HEK293 (cell line): ENCODE results near the gene OR2V1.

Experiments used
- CTCF ChIA-PET: fragments of 350-600 bp; formaldehyde crosslinking; extraction: SDS; loops from one replicate; lab custom pipeline; 2021; ENCODE audit warnings: antibody characterized with exemption; lab: Yijun Ruan, JAX
- POLR2A ChIA-PET: fragments of 300-600 bp; formaldehyde crosslinking; extraction: SDS; loops from one replicate; lab custom pipeline; 2020; ENCODE audit warnings: antibody characterized with exemption, inconsistent platforms; lab: Yijun Ruan, JAX
- H3K27ac ChIP-seq: fragments of 200-500 bp; sonication (Bioruptor generic); 2 replicates; pipeline ENCODE4 v1.5.1; 2014; ENCODE audit warnings: low read depth, low read length, control low read depth, inconsistent platforms; ENCODE audit errors: extremely low read depth
- H3K36me3 ChIP-seq, 2 experiments: fragments of 200-500 bp in 1 of 2; sonication (Bioruptor generic) in 1 of 2; 1 replicate in 1 of 2; 2 replicates in 1 of 2; pipeline ENCODE4 v1.5.1; 2014 to 2017; ENCODE audit warnings: inconsistent platforms in 2 of 2, low read length in 2 of 2; ENCODE audit not compliant: control insufficient read depth in 2 of 2, insufficient read depth in 1 of 2
- H3K4me1 ChIP-seq: fragments of 200-500 bp; sonication (Bioruptor generic); 2 replicates; pipeline ENCODE4 v1.5.1; 2014; ENCODE audit warnings: mild to moderate bottlenecking, low read length, inconsistent platforms; ENCODE audit not compliant: control insufficient read depth, insufficient read depth
- H3K4me3 ChIP-seq: 2 replicates; pipeline ENCODE4 v1.5.1; 2011; ENCODE audit warnings: low read depth, mild to moderate bottlenecking, control low read depth, low read length, moderate library complexity
- H3K9me3 ChIP-seq: fragments of 200-500 bp; sonication (Bioruptor generic); 2 replicates; pipeline ENCODE4 v1.5.1; 2014; ENCODE audit warnings: low read depth, low read length, inconsistent platforms; ENCODE audit not compliant: control insufficient read depth, insufficient read depth
- GLIS2 ChIP-seq: fragments of 450-650 bp; formaldehyde crosslinking; IDR thresholded peaks from 2 replicates; pipeline ENCODE4 v1.5.1; 2016; ENCODE audit warnings: missing biosample characterization, missing genetic modification characterization
- IKZF3 ChIP-seq: fragments of 450-650 bp; IDR thresholded peaks from 2 replicates; pipeline ENCODE4 v1.5.0; 2018; ENCODE audit warnings: missing biosample characterization, mild to moderate bottlenecking, missing genetic modification characterization, moderate library complexity
- ZBTB17 ChIP-seq: fragments of 450-650 bp; formaldehyde crosslinking; IDR thresholded peaks from 2 replicates; pipeline ENCODE4 v1.5.1; 2016; ENCODE audit warnings: missing biosample characterization, missing genetic modification characterization
- ZBTB20 ChIP-seq: fragments of 450-650 bp; formaldehyde crosslinking; IDR thresholded peaks from 2 replicates; pipeline ENCODE4 v1.5.1; 2016; ENCODE audit warnings: missing biosample characterization, missing genetic modification characterization
- ZNF10 ChIP-seq: fragments of 450-650 bp; formaldehyde crosslinking; IDR thresholded peaks from 2 replicates; pipeline ENCODE4 v1.5.1; 2017; ENCODE audit warnings: missing biosample characterization, missing genetic modification characterization
- ZNF239 ChIP-seq: fragments of 450-650 bp; formaldehyde crosslinking; IDR thresholded peaks from 2 replicates; pipeline ENCODE4 v1.5.1; 2016; ENCODE audit warnings: missing biosample characterization, missing genetic modification characterization
- ZNF24 ChIP-seq: fragments of 450-650 bp; formaldehyde crosslinking; IDR thresholded peaks from 2 replicates; pipeline ENCODE4 v1.5.1; 2016; ENCODE audit warnings: missing biosample characterization, missing genetic modification characterization
- ZNF302 ChIP-seq: fragments of 450-650 bp; formaldehyde crosslinking; IDR thresholded peaks from 2 replicates; pipeline ENCODE4 v1.5.1; 2016; ENCODE audit warnings: missing biosample characterization, missing genetic modification characterization, low read depth
- ZNF335 ChIP-seq: fragments of 450-650 bp; formaldehyde crosslinking; conservative IDR thresholded peaks from 2 replicates; pipeline ENCODE4 v1.5.1; 2016; ENCODE audit warnings: missing biosample characterization, missing genetic modification characterization
- ZNF394 ChIP-seq: fragments of 450-650 bp; formaldehyde crosslinking; IDR thresholded peaks from 2 replicates; pipeline ENCODE4 v1.5.1; 2016; ENCODE audit warnings: missing biosample characterization, missing genetic modification characterization, mild to moderate bottlenecking, moderate library complexity, borderline replicate concordance
- ZNF514 ChIP-seq: fragments of 450-650 bp; formaldehyde crosslinking; IDR thresholded peaks from 2 replicates; pipeline ENCODE4 v1.5.1; 2016; ENCODE audit warnings: missing biosample characterization, missing genetic modification characterization
- ZNF544 ChIP-seq: fragments of 450-650 bp; formaldehyde crosslinking; IDR thresholded peaks from 2 replicates; pipeline ENCODE4 v1.5.0; 2017; ENCODE audit warnings: missing biosample characterization, missing genetic modification characterization
- ZNF558 ChIP-seq: fragments of 450-650 bp; formaldehyde crosslinking; IDR thresholded peaks from 2 replicates; pipeline ENCODE4 v1.5.1; 2016; ENCODE audit warnings: missing biosample characterization, missing genetic modification characterization
- ZNF600 ChIP-seq: fragments of 450-650 bp; formaldehyde crosslinking; IDR thresholded peaks from 2 replicates; pipeline ENCODE4 v1.5.1; 2016; ENCODE audit warnings: missing biosample characterization, missing genetic modification characterization
- ZNF629 ChIP-seq: fragments of 450-650 bp; formaldehyde crosslinking; IDR thresholded peaks from 2 replicates; pipeline ENCODE4 v1.5.1; 2017; ENCODE audit warnings: missing biosample characterization, missing genetic modification characterization
- ZNF768 ChIP-seq: fragments of 450-650 bp; formaldehyde crosslinking; IDR thresholded peaks from 2 replicates; pipeline ENCODE4 v1.5.1; 2018; ENCODE audit warnings: missing biosample characterization, mild to moderate bottlenecking, missing genetic modification characterization
- ZSCAN30 ChIP-seq: fragments of 450-650 bp; IDR thresholded peaks from 2 replicates; pipeline ENCODE4 v1.5.1; 2018; ENCODE audit warnings: missing biosample characterization, mild to moderate bottlenecking, missing genetic modification characterization, moderate library complexity
- TF ChIP-seq, protein P1 (sequence below): fragments of 450-650 bp; formaldehyde crosslinking; IDR thresholded peaks from 2 replicates; pipeline ENCODE4 v1.5.1; 2016; ENCODE audit warnings: missing biosample characterization, missing genetic modification characterization
- TF ChIP-seq, protein P2 (sequence below): fragments of 450-650 bp; formaldehyde crosslinking; IDR thresholded peaks from 2 replicates; pipeline ENCODE4 v1.5.1; 2016; ENCODE audit warnings: missing biosample characterization, missing genetic modification characterization
- TF ChIP-seq, protein P3 (sequence below): fragments of 450-650 bp; formaldehyde crosslinking; conservative IDR thresholded peaks from 2 replicates; pipeline ENCODE4 v1.5.1; 2016; ENCODE audit warnings: low read depth, missing biosample characterization, missing genetic modification characterization

OR2V1 gene

DNA sequence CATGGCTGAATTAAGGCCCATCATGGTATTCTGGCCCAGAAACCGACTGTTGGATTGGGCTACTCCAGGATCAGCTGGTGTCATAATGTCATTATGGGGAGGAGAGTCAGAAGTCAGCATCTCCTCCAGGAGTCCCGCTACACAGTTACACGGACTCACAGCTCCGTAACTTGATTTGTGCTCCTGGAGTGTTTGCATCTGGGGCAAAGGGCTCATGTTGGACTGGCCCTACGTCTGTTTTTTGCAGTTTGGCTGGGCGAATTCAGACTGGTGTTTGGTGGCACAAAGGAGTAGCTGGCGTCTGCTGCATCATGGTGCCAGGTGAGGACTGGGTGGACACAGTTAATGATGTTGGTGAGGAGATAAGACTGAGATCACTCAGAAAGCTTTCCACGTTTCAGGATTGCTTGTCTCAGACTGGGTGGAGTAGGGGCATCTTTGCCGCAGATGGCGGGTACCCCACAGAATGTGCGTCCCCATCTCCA, 31.3 kb downstream of the OR2V1 start:
- Histone ChIP-seq H3K9me3 (no peaks in the 10 kb centered on the region), H3K27ac (no peak overlapping the region), H3K36me3 (no peaks in the 10 kb centered on the region), H3K4me3 (no peak overlapping the region), H3K4me1 (no peaks in the 10 kb centered on the region)
- TF ChIP-seq ZNF768 (tag by site-specific recombination), result no peak
- TF ChIP-seq, protein P1, sequence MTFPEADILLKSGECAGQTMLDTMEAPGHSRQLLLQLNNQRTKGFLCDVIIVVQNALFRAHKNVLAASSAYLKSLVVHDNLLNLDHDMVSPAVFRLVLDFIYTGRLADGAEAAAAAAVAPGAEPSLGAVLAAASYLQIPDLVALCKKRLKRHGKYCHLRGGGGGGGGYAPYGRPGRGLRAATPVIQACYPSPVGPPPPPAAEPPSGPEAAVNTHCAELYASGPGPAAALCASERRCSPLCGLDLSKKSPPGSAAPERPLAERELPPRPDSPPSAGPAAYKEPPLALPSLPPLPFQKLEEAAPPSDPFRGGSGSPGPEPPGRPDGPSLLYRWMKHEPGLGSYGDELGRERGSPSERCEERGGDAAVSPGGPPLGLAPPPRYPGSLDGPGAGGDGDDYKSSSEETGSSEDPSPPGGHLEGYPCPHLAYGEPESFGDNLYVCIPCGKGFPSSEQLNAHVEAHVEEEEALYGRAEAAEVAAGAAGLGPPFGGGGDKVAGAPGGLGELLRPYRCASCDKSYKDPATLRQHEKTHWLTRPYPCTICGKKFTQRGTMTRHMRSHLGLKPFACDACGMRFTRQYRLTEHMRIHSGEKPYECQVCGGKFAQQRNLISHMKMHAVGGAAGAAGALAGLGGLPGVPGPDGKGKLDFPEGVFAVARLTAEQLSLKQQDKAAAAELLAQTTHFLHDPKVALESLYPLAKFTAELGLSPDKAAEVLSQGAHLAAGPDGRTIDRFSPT, result peak; percentile 39; the same call in 1 of the 2 replicates
- TF ChIP-seq, protein P2, sequence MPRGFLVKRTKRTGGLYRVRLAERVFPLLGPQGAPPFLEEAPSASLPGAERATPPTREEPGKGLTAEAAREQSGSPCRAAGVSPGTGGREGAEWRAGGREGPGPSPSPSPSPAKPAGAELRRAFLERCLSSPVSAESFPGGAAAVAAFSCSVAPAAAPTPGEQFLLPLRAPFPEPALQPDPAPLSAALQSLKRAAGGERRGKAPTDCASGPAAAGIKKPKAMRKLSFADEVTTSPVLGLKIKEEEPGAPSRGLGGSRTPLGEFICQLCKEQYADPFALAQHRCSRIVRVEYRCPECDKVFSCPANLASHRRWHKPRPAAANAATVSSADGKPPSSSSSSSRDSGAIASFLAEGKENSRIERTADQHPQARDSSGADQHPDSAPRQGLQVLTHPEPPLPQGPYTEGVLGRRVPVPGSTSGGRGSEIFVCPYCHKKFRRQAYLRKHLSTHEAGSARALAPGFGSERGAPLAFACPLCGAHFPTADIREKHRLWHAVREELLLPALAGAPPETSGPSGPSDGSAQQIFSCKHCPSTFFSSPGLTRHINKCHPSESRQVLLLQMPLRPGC, result no peak
- TF ChIP-seq ZNF514 (tag by site-specific recombination), result no peak
- TF ChIP-seq ZNF394 (tag by site-specific recombination), result peak; percentile 95
- peak; percentile 3; the same call in 1 of the 2 replicates for TF ChIP-seq ZBTB20 (tag by site-specific recombination)
- ChIA-PET CTCF (interaction anchor here (1.9 kb wide), 1 partner anchor 68 kb away, joined by 6 read pairs; no protein-coding TSS in a partner anchor), POLR2A (no interaction called here)

DNA sequence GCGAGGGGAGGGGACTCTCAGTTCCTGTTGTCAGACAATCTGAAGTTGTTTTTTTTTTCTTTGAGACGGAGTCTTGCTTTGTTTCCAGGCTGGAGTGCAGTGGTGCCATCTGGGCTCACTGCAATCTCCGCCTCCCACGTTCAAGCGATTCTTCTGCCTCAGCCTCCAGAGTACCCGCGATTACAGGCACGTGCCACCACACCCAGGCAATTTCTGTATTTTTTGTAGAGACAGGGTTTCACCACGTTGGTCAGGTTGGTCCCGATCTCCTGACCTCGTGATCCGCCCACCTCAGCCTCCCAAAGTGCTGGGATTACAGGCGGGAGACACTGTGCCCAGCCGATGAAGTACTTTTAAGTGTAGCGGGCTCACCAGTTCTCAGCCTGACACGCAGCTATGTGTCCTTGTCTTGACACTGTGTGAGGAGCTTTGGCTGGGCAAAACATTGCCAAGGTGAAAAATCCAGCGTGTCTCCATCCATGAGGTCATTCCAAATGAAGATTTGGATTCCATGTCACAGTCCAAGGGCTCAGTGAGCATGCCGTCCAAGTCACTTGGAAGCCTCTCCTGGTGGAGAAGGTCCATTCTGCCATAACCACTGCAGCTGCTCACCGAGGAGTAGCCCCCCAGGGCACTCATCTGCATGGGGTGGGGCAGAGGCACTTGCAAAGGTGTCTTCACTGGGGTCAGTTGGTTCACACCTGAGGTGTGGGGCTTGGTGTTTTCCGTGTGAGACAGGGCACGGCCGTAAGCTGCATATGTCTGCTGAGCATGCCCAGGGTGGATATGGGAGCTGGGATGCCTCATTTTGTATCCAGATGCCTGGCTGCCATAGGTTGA, 32.0 kb downstream of the OR2V1 start:
- Histone ChIP-seq H3K36me3 (no peaks in the 10 kb centered on the region), H3K4me1 (no peaks in the 10 kb centered on the region), H3K4me3 (no peak overlapping the region), H3K27ac (no peak overlapping the region), H3K9me3 (no peaks in the 10 kb centered on the region)
- ChIA-PET CTCF (interaction anchor here (1.9 kb wide), 1 partner anchor 69 kb away, joined by 6 read pairs; no protein-coding TSS in a partner anchor), POLR2A (no interaction called here)
- TF ChIP-seq ZBTB17 (tag by site-specific recombination) (peak; percentile 96), GLIS2 (tag by site-specific recombination) (peak; percentile 30; the same call in 1 of the 2 replicates), ZNF302 (tag by site-specific recombination) (no peak), ZNF600 (tag by site-specific recombination) (peak; percentile 71; the same call in 1 of the 2 replicates), ZNF629 (tag by site-specific recombination) (peak; percentile 65), ZNF335 (tag by site-specific recombination) (peak; percentile 54), IKZF3 (tag by site-specific recombination) (peak; percentile 66; the same call in 1 of the 2 replicates), ZNF239 (tag by site-specific recombination) (no peak), ZNF10 (no peak), ZNF558 (tag by site-specific recombination) (no peak), ZSCAN30 (tag by site-specific recombination) (no peak), ZNF544 (tag by site-specific recombination) (no peak), ZNF24 (no peak)
- TF ChIP-seq, protein P1, result peak; percentile 92
- TF ChIP-seq, protein P2, result 0 out of 2 replicates have a peak, but pooled peaks have one; percentile 30
- TF ChIP-seq, protein P3, sequence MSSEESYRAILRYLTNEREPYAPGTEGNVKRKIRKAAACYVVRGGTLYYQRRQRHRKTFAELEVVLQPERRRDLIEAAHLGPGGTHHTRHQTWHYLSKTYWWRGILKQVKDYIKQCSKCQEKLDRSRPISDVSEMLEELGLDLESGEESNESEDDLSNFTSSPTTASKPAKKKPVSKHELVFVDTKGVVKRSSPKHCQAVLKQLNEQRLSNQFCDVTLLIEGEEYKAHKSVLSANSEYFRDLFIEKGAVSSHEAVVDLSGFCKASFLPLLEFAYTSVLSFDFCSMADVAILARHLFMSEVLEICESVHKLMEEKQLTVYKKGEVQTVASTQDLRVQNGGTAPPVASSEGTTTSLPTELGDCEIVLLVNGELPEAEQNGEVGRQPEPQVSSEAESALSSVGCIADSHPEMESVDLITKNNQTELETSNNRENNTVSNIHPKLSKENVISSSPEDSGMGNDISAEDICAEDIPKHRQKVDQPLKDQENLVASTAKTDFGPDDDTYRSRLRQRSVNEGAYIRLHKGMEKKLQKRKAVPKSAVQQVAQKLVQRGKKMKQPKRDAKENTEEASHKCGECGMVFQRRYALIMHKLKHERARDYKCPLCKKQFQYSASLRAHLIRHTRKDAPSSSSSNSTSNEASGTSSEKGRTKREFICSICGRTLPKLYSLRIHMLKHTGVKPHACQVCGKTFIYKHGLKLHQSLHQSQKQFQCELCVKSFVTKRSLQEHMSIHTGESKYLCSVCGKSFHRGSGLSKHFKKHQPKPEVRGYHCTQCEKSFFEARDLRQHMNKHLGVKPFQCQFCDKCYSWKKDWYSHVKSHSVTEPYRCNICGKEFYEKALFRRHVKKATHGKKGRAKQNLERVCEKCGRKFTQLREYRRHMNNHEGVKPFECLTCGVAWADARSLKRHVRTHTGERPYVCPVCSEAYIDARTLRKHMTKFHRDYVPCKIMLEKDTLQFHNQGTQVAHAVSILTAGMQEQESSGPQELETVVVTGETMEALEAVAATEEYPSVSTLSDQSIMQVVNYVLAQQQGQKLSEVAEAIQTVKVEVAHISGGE (tag by site-specific recombination), result no peak
